Endothelial cell of umbilical vein (primary cell): ENCODE results near the gene SNAP25. TPM values are rescaled to one million over a fixed set of nuclear protein-coding genes. Genes with fewer than 3 reads are reported as not detected.

ENCODE experiments used
- BruUV-seq: library from RNA; stranded (reverse); fragments of 400-500 nt; replicated peaks from 2 replicates; lab custom pipeline; 2021; lab: Mats Ljungman, UMichigan
- CTCF ChIA-PET: fragments of 300-600, 350-600 bp; sonication (Branson Sonifier 250); formaldehyde crosslinking; loops from one replicate; lab custom pipeline; 2021; ENCODE audit warnings: antibody characterized with exemption, inconsistent platforms; lab: Charles Lee
- POLR2A ChIA-PET: fragments of 300-600, 350-600 bp; sonication (Branson Sonifier 250); formaldehyde crosslinking; loops from one replicate; lab custom pipeline; 2021; ENCODE audit warnings: antibody characterized with exemption, inconsistent platforms; lab: Charles Lee
- DNase-seq: peaks from one replicate; pipeline ENCODE4 v3.0.0-alpha.2; 2011; ENCODE audit warnings: low read depth, low spot score
- FAIRE-seq: peaks from 2 replicates; lab custom pipeline; 2011; peaks lifted over from hg19 to GRCh38; lab: Jason Lieb, UNC
- H2AFZ ChIP-seq: 2 replicates; pipeline ENCODE4 v1.6.0; 2012; ENCODE audit warnings: low read depth, low read length, control low read depth, inconsistent platforms
- H3K27ac ChIP-seq: 2 replicates; pipeline ENCODE4 v1.5.1; 2011; ENCODE audit warnings: low read depth, mild to moderate bottlenecking, control low read depth, low read length, moderate library complexity; ENCODE audit not compliant: insufficient read depth
- H3K27me3 ChIP-seq, 2 experiments: 2 replicates each; pipeline versions ENCODE4 v1.6.0 to v1.6.1; 2011; ENCODE audit warnings: low read length in 2 of 2, mixed read lengths in 1 of 2; ENCODE audit not compliant: control insufficient read depth in 2 of 2, insufficient read depth in 2 of 2
- H3K36me3 ChIP-seq, 2 experiments: 2 replicates in 1 of 2; 3 replicates in 1 of 2; pipeline ENCODE4 v1.5.1; 2011; ENCODE audit warnings: low read length in 2 of 2, mild to moderate bottlenecking in 1 of 2, moderate library complexity in 1 of 2; ENCODE audit not compliant: control insufficient read depth in 2 of 2, insufficient read depth in 2 of 2; ENCODE audit errors: extremely low read depth in 1 of 2
- H3K4me1 ChIP-seq: 3 replicates; pipeline ENCODE4 v1.5.1; 2011; ENCODE audit warnings: mild to moderate bottlenecking, low read length; ENCODE audit not compliant: control insufficient read depth, insufficient read depth; ENCODE audit errors: extremely low read depth
- H3K4me2 ChIP-seq: 2 replicates; pipeline ENCODE4 v1.6.1; 2011; ENCODE audit warnings: low read length, control low read depth, mixed read lengths; ENCODE audit not compliant: insufficient read depth
- H3K4me3 ChIP-seq, 3 experiments: fragments of 200-600 bp in 1 of 3; sonication (generic), shearing (Covaris generic) in 1 of 3; replicated peaks in 1 of 3; 2 replicates each; pipeline ENCODE4 v1.5.1; 2011 to 2016; ENCODE audit warnings: control low read depth in 3 of 3, low read length in 3 of 3, mild to moderate bottlenecking in 2 of 3, inconsistent platforms in 1 of 3, low read depth in 1 of 3, moderate library complexity in 1 of 3; ENCODE audit not compliant: insufficient read depth in 1 of 3
- H3K79me2 ChIP-seq: 2 replicates; pipeline ENCODE4 v1.6.0; 2012; ENCODE audit warnings: low read length, inconsistent platforms; ENCODE audit not compliant: control insufficient read depth, insufficient read depth
- H3K9ac ChIP-seq: replicated peaks from 2 replicates; pipeline ENCODE3; 2011; ENCODE audit warnings: low read length, control low read depth; ENCODE audit not compliant: insufficient read depth; ENCODE audit errors: extremely low read depth
- H3K9me1 ChIP-seq: replicated peaks from 3 replicates; pipeline ENCODE4 v1.6.0; 2011; ENCODE audit warnings: mild to moderate bottlenecking, low read length; ENCODE audit not compliant: control insufficient read depth, insufficient read depth; ENCODE audit errors: extremely low read depth
- H3K9me3 ChIP-seq: replicated peaks from 2 replicates; pipeline ENCODE4 v1.5.1; 2012; ENCODE audit warnings: low read length, inconsistent platforms; ENCODE audit not compliant: control insufficient read depth, insufficient read depth
- H4K20me1 ChIP-seq: replicated peaks from 2 replicates; pipeline ENCODE3; 2011; ENCODE audit warnings: mild to moderate bottlenecking, low read length; ENCODE audit not compliant: control insufficient read depth, insufficient read depth; ENCODE audit errors: extremely low read depth
- EZH2 ChIP-seq: IDR thresholded peaks from 2 replicates; pipeline ENCODE4 v1.6.1; 2012; ENCODE audit warnings: borderline replicate concordance, low read depth, mild to moderate bottlenecking, moderate library complexity, low read length, inconsistent platforms; ENCODE audit not compliant: severe bottlenecking
- FOS ChIP-seq: IDR thresholded peaks from 2 replicates; pipeline ENCODE4 v1.6.1; 2011; ENCODE audit warnings: mild to moderate bottlenecking, low read length, moderate library complexity, borderline replicate concordance; ENCODE audit not compliant: insufficient read depth
- GATA2 ChIP-seq: IDR thresholded peaks from 2 replicates; pipeline ENCODE4 v1.7.0; 2011; ENCODE audit warnings: low read depth, mild to moderate bottlenecking, moderate library complexity, mixed read lengths, low read length; ENCODE audit not compliant: insufficient read length, insufficient read depth
- JUN ChIP-seq: IDR thresholded peaks from 2 replicates; pipeline ENCODE4 v1.6.1; 2011; ENCODE audit warnings: borderline replicate concordance, low read depth; ENCODE audit not compliant: insufficient read length, insufficient read depth
- MAX ChIP-seq: IDR thresholded peaks from 2 replicates; pipeline ENCODE4 v1.6.1; 2011; ENCODE audit not compliant: insufficient read depth, insufficient read length
- MYC ChIP-seq: IDR thresholded peaks from one replicate; pipeline ENCODE4 v1.6.1; 2011; ENCODE audit warnings: mild to moderate bottlenecking, low read depth, low read length
- POLR2A ChIP-seq: IDR thresholded peaks from 2 replicates; pipeline ENCODE4 v1.6.1; 2012; ENCODE audit warnings: low read depth, mild to moderate bottlenecking, control low read depth, low read length
- POLR2AphosphoS5 ChIP-seq: IDR thresholded peaks from 2 replicates; pipeline ENCODE4 v1.6.1; 2012; ENCODE audit warnings: low read depth, mild to moderate bottlenecking, control low read depth, low read length, moderate library complexity; ENCODE audit not compliant: insufficient read depth
- dilution Hi-C: fragments of 300-500 bp; cut with MboI; formaldehyde crosslinking; loops from one replicate; pipeline ENCODE4 v1.15.0; 2019; ENCODE audit warnings: low sequenced_read_pairs; ENCODE audit not compliant: extremely low pct_ligation_motif_present
- intact Hi-C: fragments of 100-400 bp; cut with micrococcal nuclease; formaldehyde crosslinking; loops from one replicate; pipeline ENCODE4 v1.10.0; 2022
- polyA plus RNA-seq, 4 experiments: library from polyadenylated mRNA; depleted of rRNA in 3 of 4; stranded (reverse) in 3 of 4; unstranded in 1 of 4; fragments of >200 nt; gene quantifications; 2 replicates each; pipeline versions ENCODE4 v1.2.1 to v1.2.3, GENCODE V29; 2011 to 2012; ENCODE audit warnings: missing spikeins in 1 of 4
- total RNA-seq: library from RNA; stranded (reverse); gene quantifications from 2 replicates; pipeline ENCODE4 v1.2.3, GENCODE V29; 2021
- TF ChIP-seq, protein P1 (sequence below), 2 donors: IDR thresholded peaks; 1 replicate in 1 of 2; 2 replicates in 1 of 2; pipeline ENCODE4 v1.5.1; 2011; ENCODE audit warnings: low read length in 2 of 2, mild to moderate bottlenecking in 2 of 2, moderate library complexity in 2 of 2, control low read depth in 1 of 2, inconsistent platforms in 1 of 2, low read depth in 1 of 2; ENCODE audit not compliant: insufficient read depth in 1 of 2; ENCODE audit errors: extremely low read depth in 1 of 2

Gene SNAP25
- total and polyA plus RNA-seq, 2 donors (not counting 3 experiments of a cell fraction or from before 2014, with no cell fraction given) = 3.9 to 4.4 TPM

DNA sequence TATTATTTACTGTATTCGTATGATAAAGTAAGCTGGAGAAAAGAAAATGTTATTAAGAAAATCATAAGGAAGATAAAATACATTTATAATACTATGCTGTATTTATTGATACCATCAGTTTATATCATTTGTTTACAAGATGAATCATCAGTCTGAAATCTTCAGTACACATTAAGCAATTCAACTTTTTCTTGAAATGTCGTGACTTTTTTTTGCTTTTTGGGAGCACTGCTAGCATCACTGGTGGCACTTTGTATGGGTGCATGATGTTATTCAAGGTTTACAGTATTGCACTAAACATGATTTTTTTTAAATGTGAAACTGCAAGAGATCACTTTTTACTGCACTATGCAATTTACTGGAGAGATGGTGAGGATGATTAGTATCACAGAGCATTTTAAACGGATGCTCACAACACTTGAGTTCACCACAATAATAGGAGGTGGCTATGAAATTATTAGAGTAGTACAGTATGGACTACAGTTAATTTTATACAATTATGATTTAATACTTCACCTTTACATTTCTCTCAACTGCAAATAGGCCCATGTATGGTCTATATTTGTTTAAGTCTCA, 85.9 kb downstream of the SNAP25 start:
- Histone ChIP-seq H3K4me2 (no peak overlapping the region), H3K9me3 (no peaks in the 10 kb centered on the region), H3K4me1 (peaks cover 32% of the 10 kb centered on the region), H3K9me1 (no peaks in the 10 kb centered on the region), H3K36me3 (no peaks in the 10 kb centered on the region), H3K9ac (no peak overlapping the region), H4K20me1 (no peaks in the 10 kb centered on the region), H3K4me3 (no peak overlapping the region), H3K79me2 (no peaks in the 10 kb centered on the region), H2AFZ (no peak overlapping the region), H3K27ac (no peak overlapping the region), H3K27me3 (no peaks in the 10 kb centered on the region)
- CTCF ChIA-PET = no interaction called here
- intact Hi-C loops (loop anchor here (5.0 kb wide), 2 partner anchors 238 to 368 kb away; partner anchors contain the start of gene JAG1), dilution Hi-C loops (no loop called here)
- no TSS peak for BruUV-seq
- TF ChIP-seq FOS = no peak
- no peak for TF ChIP-seq POLR2AphosphoS5
- no peak for TF ChIP-seq MYC
- no peak for TF ChIP-seq MAX
- TF ChIP-seq, protein P1, sequence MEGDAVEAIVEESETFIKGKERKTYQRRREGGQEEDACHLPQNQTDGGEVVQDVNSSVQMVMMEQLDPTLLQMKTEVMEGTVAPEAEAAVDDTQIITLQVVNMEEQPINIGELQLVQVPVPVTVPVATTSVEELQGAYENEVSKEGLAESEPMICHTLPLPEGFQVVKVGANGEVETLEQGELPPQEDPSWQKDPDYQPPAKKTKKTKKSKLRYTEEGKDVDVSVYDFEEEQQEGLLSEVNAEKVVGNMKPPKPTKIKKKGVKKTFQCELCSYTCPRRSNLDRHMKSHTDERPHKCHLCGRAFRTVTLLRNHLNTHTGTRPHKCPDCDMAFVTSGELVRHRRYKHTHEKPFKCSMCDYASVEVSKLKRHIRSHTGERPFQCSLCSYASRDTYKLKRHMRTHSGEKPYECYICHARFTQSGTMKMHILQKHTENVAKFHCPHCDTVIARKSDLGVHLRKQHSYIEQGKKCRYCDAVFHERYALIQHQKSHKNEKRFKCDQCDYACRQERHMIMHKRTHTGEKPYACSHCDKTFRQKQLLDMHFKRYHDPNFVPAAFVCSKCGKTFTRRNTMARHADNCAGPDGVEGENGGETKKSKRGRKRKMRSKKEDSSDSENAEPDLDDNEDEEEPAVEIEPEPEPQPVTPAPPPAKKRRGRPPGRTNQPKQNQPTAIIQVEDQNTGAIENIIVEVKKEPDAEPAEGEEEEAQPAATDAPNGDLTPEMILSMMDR (IDR thresholded peaks at IDR 0.05; ENCODE audit: extremely low read depth in 1 of 2, insufficient read depth in 1 of 2, low read depth in 1 of 2, low read length in 2 of 2) = no peak
- TF ChIP-seq POLR2A = no peak
- TF ChIP-seq JUN = no peak
- TF ChIP-seq EZH2 = no peak
- no peak for TF ChIP-seq GATA2
- DNase-seq (no peak), FAIRE-seq (no peak)
- POLR2A ChIA-PET = no interaction called here
